GM19043 (cell line): ENCODE measurements around the gene C12orf57.
A peak's percentile ranks its signal among the peaks of the same experiment; 100 is the strongest.

Source experiments
- ATAC-seq: cut with Tn5 transposase; IDR thresholded peaks from one replicate; pipeline ENCODE4 v1.9.1; 2021; ENCODE audit warnings: low read depth; ENCODE audit not compliant: unreplicated experiment

C12orf57 gene

GRCh38 chr12:6963016-6963731, 19.4 kb downstream of the C12orf57 start:
- ATAC-seq = no peak

DNA sequence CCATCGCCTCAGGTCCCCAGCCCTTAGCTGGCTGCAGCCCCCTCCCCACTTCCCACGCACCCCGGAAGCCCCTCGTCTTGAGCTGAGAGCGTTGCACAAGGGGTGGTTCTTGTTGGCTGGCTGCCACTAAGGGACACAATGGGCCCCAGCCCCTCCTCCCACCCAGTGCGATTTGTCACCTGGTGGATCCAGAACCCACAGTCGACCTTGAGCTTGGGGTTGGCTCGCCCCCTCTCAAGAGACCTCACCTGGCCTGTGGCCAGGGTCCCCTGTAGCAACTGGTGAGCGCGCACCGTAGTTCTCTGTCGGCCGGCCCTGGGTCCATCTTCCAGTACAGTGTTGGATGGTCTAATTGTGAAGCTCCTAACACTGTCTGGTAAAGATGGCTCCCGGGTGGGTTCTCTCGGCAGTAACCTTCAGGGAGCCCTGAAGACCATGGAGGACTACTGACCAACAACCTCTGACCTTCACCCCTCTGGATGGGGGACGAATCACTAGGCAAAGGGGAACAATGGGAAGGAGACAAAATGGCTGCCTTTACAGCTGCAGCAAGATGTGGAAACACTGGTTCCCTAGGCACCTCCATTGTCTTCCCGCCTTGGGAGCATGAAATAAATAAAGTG, 20.1 kb downstream of the C12orf57 start:
- ATAC-seq = no peak

DNA sequence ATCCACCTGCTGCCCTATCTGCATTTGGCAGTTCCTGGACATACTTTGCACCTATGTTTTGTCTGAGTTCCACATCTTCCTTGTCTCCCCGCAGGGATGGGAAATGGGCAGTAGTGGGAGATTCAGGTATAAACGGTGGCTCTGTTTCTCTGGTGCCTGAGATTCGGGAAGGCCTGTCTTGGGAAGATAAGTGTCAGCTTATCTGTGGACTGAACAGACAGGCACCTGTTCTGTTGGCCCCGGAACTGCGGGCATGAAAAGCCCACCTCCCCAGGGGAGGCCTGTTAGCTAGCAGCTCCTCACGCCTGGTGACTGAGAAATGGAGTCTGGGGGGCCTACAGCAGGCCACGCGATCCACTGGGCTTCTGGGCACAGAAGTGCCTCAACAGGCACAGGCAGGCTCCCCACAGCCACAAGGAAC, 20.8 kb downstream of the C12orf57 start:
- no peak for ATAC-seq

GRCh38 chr12:6965026-6965661, 21.3 kb downstream of the C12orf57 start:
- ATAC-seq = peak; percentile 52

DNA sequence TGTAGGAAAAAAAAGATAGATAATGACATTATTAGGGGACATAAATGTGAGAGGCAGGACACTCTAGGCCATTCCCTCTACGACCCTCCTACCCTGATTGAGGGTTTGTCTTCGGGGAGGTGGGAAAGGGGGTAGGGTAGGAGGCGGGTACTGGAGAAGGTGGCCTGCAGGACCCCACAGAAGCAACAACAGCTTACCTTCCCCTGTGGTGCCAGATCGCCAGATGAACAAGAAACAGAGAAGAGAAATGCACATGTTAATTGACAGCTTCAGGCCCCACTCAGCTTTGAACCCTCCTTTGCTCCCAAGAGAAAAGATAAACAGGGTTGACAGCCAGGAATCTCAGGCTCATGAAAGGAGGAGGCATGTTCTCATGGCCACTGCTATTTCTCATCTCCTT, 21.9 kb downstream of the C12orf57 start:
- ATAC-seq = no peak

- no peak for ATAC-seq
Measured at GRCh38 chr12:6966351-6966750, 22.5 kb downstream of the C12orf57 start.

GRCh38 chr12:6967651-6968100, 23.9 kb downstream of the C12orf57 start:
- no peak for ATAC-seq

GRCh38 chr12:6968426-6968825, 24.6 kb downstream of the C12orf57 start:
- no peak for ATAC-seq

DNA sequence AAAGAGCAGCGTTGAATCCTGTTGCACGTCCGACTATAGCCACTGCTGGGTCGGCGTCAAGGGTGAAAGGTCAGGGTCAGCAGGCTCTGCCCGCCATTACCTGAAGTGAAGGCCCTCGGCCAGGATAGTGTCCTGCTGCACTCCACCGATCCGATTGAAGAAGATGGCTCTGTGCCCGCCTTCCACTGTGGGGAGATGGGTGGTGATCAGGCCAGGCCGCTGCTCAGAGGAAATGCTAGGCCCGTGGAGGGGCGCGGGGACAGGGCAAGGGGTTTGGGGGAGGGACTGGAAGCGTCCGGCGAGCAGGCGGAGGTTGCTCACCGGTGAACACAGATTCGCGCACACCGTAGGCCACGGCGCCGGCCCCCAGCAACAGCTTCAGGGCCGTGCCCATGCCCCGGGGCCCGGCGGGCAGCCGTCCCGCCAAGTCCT, 26.3 kb downstream of the C12orf57 start:
- no peak for ATAC-seq

DNA sequence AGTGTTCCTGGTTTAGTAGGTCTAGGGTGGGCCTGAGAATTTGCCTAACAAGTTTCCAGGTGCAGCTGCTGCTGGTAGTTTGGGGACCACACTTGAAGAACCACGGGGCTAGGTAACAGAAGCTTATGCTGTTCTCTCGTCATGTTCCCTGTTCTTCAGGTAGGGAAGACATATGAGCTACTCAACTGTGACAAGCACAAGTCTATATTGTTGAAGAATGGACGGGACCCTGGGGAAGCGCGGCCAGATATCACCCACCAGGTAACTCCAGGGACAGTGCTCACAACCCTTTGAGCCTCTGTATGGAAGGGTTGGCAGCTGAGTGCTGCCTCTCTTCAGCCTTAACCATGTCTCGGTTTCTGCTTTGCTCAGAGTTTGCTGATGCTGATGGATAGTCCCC, 30.4 kb downstream of the C12orf57 start:
- ATAC-seq = no peak

DNA sequence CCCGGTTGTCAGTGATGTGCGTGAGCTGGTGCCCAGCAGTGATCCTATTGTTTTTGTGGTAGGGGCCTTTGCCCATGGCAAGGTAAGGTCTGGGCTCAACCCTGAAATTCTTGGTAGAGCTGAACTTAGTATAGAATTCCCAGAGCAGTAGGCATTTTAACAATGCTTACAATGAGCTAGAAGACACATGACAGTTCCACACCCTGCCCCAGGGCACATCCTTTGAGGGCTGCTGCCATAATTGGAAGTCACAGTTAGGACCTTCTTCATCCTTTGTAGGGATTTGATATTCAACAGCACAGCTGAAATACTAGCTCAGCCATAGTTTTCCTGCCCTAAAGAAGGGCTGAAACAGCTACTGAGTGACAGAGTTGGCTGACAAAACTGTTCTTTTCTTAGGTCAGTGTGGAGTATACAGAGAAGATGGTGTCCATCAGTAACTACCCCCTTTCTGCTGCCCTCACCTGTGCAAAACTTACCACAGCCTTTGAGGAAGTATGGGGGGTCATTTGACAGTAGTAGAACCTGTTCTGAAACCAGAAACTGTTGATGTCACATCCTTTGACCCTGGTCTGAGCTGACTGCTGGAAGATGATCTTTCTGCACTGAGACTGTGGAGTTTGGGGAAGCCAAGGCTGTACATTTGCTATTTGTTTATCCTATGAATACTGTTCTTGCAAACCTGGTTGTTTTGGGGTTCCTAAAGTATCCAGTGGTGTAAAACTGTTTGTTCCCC, 31.6 kb downstream of the C12orf57 start:
- ATAC-seq = no peak

DNA sequence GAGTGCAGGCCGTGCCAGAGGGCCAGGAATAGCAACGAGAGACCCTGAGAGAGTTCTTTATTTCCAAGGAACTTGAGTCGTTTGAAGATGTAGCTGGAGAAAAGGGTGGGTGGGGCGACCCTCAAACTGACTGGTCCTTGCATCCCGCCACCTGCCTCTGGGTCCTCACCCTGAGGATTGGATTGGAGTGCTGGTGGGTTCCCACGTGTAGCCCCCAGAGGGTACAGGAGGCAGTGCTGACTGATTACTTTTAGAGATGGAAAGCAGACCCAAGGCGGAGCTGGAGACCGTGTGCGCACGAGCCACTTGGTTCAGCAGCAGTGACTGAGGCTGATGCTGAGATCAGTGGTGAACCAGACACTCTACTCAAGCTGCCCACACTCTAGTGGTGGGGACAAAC, 33.8 kb downstream of the C12orf57 start:
- ATAC-seq = no peak

DNA sequence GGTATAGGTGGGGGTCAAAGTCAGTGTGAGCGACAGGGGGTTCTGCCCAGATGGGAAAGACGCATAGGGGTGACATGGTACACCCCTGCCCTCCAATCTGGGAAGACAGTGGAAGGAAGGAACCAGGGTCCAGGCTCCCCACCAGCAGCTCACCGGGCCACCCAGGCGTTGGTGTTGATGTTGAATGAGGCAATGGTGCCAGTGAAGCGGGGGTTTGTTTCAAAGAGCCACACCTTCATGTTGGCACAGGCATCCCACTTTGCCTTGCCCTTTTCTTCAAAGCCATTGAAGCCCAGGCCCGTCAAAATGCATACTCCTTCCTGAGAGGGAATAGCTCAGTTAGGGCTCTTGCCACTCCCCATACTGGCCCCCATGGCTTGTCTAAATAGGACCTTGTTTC, 34.4 kb downstream of the C12orf57 start:
- ATAC-seq = no peak

DNA sequence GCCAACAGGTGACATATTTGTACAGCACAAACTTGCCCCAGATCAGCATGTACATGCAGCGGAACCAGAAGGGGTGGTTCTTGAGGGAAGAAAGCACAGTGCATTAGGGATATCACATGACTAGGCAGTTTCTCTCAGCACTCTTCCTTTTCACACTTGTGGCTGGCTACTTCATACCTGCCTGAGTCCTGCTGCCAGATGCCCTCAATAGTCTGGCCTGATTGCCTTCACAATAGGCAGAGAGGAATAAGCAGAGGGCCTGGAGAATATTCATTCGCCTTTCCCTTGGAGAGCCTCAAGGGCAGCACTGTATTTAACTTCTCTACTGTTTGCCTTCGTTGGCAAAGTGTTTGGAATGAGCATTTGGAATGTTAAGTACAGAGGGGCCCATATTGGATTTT, 34.8 kb downstream of the C12orf57 start:
- no peak for ATAC-seq

DNA sequence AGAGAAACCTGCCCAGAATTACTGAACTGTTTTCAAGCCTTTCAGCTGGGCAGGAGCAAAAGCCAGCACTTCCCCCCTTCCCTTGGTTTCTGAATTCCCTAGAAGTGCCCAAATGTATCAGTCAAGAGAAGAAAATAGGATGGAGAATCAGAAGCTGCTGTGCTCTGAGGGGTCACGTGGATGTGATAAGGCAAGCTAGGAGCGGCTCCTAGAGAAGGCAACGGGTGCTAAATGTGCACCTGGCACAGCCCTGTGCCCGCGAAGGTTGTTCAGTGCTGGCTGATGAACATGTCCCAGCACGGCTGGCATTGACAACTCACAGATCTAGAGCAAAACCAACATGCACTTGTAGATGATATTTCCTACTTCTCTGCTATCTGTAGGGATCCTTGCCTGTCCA, 35.2 kb downstream of the C12orf57 start:
- no peak for ATAC-seq

GRCh38 chr12:6979453-6979852, 35.6 kb downstream of the C12orf57 start:
- ATAC-seq = no peak

- no peak for ATAC-seq
Measured at GRCh38 chr12:6980075-6980474, 36.3 kb downstream of the C12orf57 start.

DNA sequence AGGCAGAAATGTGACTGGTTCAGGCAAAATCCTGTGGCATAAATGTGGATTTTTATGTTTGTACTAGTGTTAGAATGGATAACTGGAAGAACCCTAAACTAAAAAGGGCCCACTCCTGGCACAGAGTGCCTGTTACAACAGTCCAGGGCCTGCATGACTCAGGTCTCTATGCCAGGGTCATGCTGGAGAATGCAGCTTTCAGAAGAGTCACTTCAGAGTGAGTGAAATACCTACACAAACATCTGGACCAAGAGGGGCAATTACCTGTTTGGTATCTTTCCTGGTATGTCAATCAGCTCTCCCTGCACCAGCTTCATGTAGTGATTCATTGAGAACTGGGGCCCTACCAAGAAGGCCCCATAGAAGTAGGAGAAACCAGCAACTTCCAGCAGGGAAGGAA, 36.9 kb downstream of the C12orf57 start:
- ATAC-seq = no peak

GRCh38 chr12:6981152-6982052, 37.6 kb downstream of the C12orf57 start:
- no peak for ATAC-seq

- ATAC-seq = no peak
Measured at GRCh38 chr12:6982532-6982931, 38.7 kb downstream of the C12orf57 start.
